ENCODE results near the gene APP.
A peak's percentile ranks its signal among the peaks of the same experiment; 100 is the strongest.

The APP gene

DNA sequence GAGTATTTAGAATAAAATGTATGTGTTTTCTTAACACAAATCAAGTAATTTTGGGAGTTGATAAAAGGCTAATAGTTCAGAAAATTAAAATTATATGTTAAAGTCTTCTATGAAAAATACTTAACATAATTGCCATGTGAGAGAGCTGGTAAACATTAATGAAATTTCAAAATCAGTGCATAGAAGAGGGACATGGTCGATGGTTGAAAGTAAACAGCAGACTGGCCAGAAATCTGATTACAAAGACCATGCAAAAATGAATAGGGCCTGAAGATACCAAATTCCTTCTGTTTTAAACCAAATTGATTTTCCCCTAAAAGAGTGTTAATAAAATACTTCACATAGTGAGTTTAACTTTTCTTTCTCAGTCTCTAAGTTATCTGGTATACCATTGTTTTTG is 307.5 kb downstream of the APP start:
- no peak for DNase-seq (ENCODE audit: low read depth)

DNA sequence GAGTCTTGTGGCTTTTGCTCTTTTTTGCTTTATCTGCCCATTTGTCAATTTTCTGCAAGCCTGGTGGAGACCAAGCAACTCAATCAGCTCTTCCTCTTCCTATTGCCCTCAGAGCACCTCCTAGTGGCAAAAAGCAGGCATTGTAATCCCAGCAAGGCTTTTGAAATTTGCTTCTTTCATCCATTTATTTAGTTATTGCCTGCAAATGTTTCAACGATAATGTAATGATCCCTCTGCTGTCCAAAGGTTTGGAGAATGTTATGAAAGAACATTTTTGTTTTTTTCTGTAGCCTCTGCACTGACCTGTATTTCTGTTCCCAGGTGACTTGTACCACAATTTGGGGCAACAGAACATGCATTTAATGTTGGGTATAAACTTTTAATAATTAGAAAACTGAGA is 308.0 kb downstream of the APP start:
- DNase-seq (ENCODE audit: low read depth), result peak; percentile 10

DNA sequence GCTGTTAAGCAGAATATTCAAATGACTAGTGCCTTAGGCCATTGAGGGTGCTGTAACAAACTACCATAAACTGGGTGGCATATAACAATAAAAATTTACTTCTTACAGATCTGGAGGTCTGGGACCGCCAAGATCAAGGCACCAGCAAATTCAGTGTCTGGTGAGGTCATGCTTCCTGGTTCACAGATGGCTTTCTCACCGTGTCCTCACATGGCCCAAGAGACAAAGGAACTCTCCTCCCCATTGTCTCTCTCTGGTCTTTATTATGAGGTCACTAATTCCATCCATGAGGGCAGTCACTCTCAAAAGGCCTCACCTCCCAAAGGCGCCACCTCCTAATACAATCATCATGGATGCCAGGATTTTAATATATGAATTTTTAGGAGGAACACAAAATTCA is 308.5 kb downstream of the APP start:
- DNase-seq (ENCODE audit: low read depth), result no peak

DNA sequence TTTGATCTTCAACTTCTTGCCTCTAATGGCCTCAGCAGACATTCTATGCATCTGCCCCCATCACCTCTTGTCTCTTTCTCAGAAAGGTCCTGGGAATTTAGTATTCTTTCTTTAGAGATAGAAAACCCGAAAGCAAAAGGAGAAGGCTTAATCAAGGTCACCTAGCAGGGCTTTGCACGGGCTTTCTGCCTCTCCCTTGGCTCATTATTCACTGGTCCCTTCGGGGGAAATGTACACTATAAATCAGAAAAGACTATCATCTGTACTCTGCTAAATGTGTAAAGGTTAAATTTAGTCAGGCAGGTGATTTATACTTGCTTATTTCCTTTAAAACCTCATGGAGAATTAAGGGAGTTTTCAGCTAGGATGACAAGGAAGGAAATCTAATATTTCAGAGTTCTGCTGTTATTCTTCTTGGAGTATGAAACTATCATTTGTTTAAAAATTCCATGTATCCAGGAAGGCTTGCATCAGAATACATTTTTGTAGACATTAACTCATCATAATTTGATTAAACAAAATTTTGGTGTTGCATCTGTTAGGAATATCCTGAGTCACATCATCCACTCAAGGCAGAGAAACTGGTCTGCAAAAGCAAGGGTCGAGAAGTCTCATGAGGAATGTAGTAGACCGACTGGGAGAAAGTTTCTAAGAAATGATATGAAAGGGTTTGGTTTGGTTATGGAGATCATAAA is 311.2 kb downstream of the APP start:
- DNase-seq (ENCODE audit: low read depth), result no peak

DNA sequence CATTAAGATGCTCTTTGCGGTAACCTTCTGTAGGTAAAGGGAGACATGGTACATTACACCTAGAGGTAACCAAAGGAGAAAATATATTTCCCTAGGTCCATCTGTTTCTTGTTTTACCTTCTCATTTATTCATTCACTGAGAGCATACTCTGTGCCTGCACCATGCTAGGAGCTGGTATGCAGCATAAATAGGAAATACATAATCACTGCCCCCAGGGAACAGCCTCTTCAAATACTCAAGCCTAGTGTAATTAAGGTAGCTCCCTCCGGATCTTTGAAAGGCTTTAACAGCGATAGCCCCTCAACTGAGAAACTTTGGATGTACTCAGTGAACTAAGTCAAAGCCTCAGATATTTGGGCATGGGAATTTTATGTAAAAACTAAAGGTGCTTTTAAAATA is 312.2 kb downstream of the APP start:
- DNase-seq (ENCODE audit: low read depth), result no peak

DNA sequence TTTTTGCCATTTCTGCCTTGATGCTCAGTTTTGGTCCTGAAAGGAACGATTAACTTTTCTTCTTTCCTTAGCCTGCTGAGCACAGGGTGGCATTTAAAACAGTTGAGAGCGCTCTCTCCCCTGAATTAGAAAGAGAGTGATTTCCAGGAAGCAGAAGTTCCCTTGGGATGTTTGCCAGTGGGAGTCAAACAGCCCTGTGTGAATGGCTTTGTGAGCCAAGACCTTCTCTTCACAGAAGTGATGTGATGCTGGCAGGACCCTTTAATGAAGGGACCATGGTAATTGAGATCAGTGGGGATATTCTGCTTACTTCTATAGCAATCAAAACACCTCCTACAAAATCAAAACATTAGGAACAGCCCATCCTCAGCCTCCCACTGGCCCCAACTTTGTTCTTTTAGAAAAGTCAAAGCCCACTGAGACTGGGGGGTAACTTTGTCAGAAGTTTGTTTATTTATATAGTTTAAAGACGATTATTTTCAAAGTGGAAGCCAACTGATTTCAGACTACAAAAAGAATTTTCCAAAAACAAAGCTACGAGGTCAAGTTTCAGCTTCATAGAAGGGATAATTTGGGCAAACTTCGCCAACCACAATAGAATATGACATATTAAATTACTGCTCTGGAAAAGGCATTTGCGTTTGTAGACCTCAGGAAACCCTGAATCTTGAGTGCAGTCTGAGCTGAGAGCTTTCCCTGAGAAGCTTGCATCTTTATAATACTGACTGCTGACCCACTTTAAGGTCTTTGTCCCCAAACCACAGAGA is 313.1 kb downstream of the APP start:
- no peak for DNase-seq (ENCODE audit: low read depth)

DNA sequence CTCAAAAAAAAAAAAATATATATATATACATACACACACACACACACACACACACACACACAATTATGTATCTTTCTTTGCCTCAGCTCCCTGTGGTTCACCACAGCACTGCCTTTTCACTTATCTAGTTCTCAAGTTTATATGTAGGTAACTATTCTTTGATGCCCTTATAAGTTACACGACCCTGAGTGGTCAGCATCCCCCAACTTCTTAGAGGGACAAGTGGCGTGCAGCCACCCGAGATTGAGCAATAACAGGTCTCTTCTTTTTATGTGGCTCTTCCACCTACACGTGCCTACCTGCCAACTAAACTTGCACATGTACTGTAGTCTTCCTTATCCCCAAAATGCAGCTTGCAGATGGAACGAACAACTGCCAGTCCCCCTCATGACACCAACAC is 315.0 kb downstream of the APP start:
- no peak for DNase-seq (ENCODE audit: low read depth)

DNA sequence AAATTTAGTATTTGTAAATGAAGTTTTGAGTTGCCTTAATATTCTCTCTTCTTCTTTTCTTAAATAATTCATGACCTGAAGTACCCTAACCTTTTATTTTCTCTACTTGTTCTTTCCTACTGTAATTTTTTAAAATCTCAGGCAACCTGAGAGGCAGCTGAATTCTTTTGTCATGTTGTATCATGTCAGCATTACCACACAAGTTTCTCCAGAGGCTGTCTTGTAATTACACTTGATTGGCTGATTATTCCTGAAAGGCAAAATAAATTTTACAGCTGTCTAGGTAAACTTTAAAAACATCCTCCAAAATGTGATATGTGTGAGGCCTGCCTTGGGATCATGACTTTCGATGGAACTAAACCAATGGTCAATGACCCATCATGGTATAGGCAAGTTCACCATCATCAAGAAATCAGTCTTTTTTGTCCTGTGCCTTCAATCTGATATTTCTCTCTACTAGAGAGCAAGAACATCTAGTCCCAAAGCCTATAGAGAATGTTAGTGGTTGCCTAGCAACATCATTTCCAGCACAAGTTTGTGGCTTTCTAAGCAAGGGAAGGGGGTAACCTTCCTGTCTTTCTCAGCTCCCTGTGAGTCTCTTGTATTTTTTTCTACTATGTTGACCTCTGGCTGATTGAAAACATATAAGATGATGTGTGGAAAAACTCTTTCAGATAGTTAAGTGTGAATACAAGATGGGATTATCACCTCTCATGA is 320.3 kb downstream of the APP start:
- DNase-seq (ENCODE audit: low read depth), result no peak

DNA sequence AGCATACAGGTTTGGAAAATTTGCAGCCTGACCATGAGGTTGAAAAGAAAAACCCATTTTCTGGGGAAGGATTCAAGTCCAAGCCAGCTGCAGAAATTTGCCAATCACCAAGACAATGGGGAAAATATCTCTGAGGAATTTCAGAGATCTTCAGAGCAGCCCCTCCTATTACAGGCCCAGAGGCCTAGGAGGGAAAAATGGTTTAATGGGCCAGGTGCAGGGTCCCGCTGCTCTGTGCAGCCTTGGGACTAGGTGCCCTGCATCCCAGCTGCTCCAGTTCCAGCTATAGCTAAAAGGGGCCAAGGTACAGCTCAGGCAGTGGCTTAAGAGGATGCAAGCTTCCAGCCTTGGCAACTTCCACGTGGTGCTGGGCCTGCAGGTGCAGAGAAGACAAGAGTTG is 322.3 kb downstream of the APP start:
- DNase-seq (ENCODE audit: low read depth), result no peak

DNA sequence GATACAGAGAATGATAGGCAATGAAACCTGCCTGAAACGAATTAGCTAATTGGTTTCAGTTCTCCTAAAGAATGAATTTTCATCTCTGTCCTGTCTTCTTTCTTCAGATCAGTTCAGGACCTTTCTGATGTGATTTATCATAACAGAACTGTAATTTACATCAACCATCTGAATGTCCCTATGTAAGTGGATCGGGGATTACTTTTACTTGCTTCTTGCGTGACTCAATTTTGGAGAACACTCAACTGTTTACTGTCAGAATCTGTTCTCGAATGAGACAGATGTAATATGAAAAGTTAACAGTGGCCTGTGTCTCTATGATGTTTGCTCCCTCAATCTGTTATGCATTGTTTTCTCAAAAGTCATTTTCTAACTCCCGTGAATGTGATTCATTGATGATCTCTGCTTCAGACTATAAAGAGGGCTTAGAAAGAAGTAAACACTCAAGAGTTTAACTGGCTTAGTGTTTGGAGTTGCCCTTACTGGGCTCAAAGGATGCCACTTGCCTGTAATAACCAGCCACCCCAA is 324.8 kb downstream of the APP start:
- DNase-seq (ENCODE audit: low read depth), result peak; percentile 32

DNA sequence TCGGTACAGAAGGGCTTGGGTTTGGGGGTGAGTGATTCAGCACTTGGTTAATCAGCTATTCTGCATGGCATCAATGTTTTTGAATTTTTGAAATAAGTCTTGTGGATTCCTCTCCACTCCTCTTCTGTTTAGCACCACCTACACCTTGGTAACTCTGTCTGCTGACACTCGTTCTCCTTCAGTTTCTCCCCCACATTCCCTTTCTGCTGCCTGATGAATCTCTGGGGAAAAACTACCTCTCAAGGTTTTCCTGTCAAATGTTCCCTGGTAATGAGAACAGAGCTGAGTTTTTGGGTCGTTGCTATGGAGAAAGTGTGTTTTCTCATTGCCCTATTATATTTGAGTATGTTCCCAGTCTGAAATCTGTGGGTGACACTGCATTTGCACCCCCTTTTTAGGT is 327.6 kb downstream of the APP start:
- DNase-seq (ENCODE audit: low read depth), result no peak

DNA sequence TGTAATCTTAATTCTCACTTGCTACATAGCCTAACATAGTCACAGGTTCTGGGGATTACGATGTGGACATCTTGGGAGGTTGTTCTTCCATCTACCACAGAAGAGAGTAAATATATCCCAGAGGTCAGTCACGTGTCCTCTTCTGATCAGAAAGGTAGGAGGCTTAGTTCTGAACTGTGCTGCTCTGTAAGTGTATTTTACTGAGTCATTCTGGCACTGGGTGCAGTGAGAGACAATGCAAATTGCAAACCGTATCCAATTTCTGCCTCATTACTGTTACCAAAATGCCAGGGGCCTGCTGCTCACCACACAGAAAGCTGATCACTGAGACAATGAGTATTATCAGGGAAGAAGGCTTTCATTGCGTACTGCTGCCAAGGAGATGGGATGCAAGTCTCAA is 331.8 kb downstream of the APP start:
- no peak for DNase-seq (ENCODE audit: low read depth)

DNA sequence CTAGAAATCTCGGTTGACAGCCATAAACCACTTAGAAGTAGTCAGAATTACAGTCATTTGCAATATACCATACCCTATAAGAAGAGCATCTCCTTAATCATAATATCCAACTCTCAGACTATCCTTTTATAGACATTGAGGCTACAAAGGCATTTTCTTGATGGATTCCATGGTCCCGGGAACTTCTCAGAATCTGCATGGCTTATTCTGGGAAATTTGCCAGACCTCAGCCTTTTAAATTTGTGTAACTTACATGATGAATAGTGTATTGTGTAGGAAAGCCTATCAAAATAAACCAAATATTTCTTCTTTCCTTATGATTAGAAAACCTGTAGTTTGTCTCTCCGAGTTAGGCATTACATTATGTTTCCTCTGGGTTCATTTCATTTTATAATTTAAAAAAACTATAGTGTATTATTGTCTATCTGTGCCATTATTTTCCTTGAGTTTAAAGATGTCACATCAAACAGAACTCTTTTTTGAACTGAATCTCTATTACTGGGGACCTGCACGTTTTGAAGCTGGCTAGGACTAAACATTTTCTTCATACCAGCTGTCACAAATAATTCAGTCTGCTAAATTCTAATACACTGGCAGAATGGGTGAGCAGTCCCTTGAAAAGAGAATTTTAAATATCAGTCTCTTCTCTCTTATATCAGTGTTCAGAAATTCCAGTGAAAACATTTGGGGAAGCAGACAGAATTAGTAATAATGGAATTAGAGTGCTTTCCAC is 332.9 kb downstream of the APP start:
- DNase-seq (ENCODE audit: low read depth), result peak; percentile 24

DNA sequence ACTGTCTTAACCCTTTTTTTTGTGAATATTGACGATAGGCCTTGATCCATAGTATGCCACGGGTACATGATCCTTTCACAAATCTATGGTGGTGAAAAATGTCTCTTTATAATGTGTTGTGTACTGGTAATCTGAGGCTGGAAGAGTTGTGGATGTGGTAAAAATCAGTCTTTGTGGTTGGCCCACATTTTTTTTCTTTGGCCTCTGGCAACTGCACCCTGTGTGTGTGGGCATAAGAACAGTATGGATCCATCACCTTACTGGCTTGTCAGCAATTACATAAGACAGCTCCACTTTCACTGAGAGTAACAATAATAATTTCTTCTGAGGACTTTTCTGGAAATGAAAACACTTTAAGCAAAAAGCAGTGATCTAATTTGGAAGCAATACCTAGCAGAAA is 334.2 kb downstream of the APP start:
- no peak for DNase-seq (ENCODE audit: low read depth)

DNA sequence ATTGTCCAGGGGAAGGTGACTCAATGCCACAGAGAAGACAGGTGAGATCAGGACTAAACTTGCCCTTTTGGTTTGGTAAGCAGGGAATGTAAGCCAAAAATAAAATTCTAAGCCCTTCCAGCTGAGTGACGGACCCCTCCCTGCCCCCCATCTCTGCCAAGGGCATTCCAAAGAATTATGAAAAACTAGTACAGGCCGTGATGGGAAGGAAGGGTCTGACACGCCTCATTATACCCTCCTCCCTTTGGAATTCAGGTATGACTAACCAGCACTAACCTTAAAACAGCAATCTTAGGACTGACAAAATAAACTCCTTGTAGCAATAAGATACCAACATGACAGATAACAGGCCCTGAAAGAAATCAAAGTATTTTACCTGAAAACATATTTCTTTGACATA is 336.2 kb downstream of the APP start:
- DNase-seq (ENCODE audit: low read depth), result no peak

DNA sequence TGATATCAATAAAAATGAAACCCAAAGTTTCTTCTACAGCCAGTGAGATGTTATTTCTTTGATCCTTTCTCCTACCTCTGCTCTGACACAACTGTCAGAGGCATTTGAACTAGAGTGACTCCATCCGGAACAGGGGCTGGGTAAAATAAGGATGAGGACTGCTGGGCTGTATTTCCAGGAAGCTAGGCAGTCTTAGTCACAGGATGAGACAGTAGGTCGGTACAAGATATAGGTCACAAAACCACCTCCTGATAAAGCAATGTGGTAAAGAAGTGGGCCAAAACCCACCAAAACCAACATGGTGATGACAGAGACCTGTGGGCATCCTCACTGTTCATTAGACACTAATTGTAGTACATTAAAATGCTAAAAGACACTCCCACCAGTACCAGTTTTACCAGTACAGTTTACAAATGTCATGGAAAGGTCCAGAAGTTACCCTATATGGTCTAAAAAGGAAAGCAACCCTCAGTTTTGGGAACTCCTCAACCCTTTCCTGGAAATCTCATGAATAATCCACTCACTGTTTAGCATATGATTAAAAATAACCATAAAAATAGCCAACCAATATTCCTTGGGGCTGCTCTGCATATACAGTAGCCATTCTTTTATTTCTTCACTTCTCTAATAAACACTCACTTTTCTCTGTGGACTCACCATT is 339.1 kb downstream of the APP start:
- DNase-seq (ENCODE audit: low read depth), result no peak
